ENCODE results near the gene COPB2. TPM values are rescaled to one million over a fixed set of nuclear protein-coding genes. Genes with fewer than 3 reads are reported as not detected.
A peak's percentile ranks its signal among the peaks of the same experiment; 100 is the strongest.

COPB2 gene
- total RNA-seq, 1 experiment from 2014 or later = 119 TPM

GRCh38 chr3:139307601-139308555, 81.6 kb downstream of the COPB2 start:
- Histone ChIP-seq H3K4me1 (ENCODE audit: control insufficient read depth in 1 of 2, insufficient read depth in 2 of 2, low read length in 2 of 2) (peaks cover 84 to 96% of the 10 kb centered on the region in 2 experiments), H3K4me2 (ENCODE audit: low read length) (peak overlapping the region; percentile 67), H3K9me3 (ENCODE audit: control insufficient read depth in 1 of 2, insufficient read depth in 1 of 2, low read depth in 1 of 2, low read length in 2 of 2) (no peaks in the 10 kb centered on the region), H4K20me1 (ENCODE audit: insufficient read depth) (no peaks in the 10 kb centered on the region), H3K79me2 (ENCODE audit: insufficient read depth, low read length) (peaks cover 10% of the 10 kb centered on the region; the same call in 1 of the 2 replicates), H3K9me2 (ENCODE audit: insufficient read depth) (no peaks in the 10 kb centered on the region), H3K36me3 (ENCODE audit: control insufficient read depth in 1 of 2, insufficient read depth in 2 of 2, low read length in 2 of 2) (no peaks in the 10 kb centered on the region), H3K9ac (ENCODE audit: low read length) (peak overlapping the region; percentile 71), H2AFZ (ENCODE audit: low read depth, low read length, poor library complexity, severe bottlenecking) (no peak overlapping the region), H3K27ac (ENCODE audit: low read depth, low read length) (peak overlapping the region; percentile 99), H3K4me3 (replicated peaks in 1 of 2; ENCODE audit: low read depth in 1 of 2, low read length in 2 of 2) (peak overlapping the region in 1 of 2 experiments; percentile 14; a peak in 1 of 4 replicates), H3K27me3 (ENCODE audit: insufficient read depth, low read length) (no peaks in the 10 kb centered on the region)
- intact Hi-C loops (cut with micrococcal nuclease) = no loop called here
- no TSS peak for BruUV-seq (replicated peaks)
- ATAC-seq (no peak), DNase-seq (ENCODE audit: low read depth, low spot score) (no peak)
- ChIA-PET RAD21 (ENCODE audit: low non-redundant PET in 1 of 2, low total read pairs in 2 of 2, uncharacterized antibody in 2 of 2, unreplicated experiment in 2 of 2) (no interaction called here), CTCF (interaction anchor here (1.2 to 1.4 kb wide), 2 partner anchors 11 to 195 kb away, joined by 4 read pairs; no protein-coding TSS in a partner anchor), POLR2A (interaction anchor here (5.0 to 15.9 kb wide), 2 partner anchors 7 to 11 kb away, joined by 34 to 198 read pairs; no protein-coding TSS in a partner anchor)
- peak; percentile 36; the same call in 1 of the 2 replicates for TF ChIP-seq ZFX (IDR thresholded peaks at IDR 0.05)
- TF ChIP-seq RAD21 (IDR thresholded peaks at IDR 0.05; ENCODE audit: low read depth) = no peak
- TF ChIP-seq ATF3 (IDR thresholded peaks at IDR 0.05) = no peak

Other genes starting within 250 kb of the COPB2 start
- gene MRPS22, start 45.6 kb downstream of the COPB2 start, total RNA-seq (2021; ENCODE audit: unreplicated experiment) = 95.1 TPM
- not detected for gene RBP2, start 86.9 kb upstream of the COPB2 start, total RNA-seq (2021; ENCODE audit: unreplicated experiment)
- gene RBP1, start 150.1 kb upstream of the COPB2 start, total RNA-seq (2021; ENCODE audit: unreplicated experiment) = 132 TPM